Stimulated activated CD8-positive, alpha-beta memory T cell treated with anti-CD3 and anti-CD28 coated beads, Interleukin-12 subunit alpha, Interleukin-12 subunit beta, amount 100 ng/mL, for 24 hours (primary cell): Measurements from ENCODE around the gene C10orf71.

Source experiments
- DNase-seq: peaks from one replicate; pipeline ENCODE4 v3.0.0-alpha.2; 2020; ENCODE audit errors: extremely low read depth

The C10orf71 gene

DNA sequence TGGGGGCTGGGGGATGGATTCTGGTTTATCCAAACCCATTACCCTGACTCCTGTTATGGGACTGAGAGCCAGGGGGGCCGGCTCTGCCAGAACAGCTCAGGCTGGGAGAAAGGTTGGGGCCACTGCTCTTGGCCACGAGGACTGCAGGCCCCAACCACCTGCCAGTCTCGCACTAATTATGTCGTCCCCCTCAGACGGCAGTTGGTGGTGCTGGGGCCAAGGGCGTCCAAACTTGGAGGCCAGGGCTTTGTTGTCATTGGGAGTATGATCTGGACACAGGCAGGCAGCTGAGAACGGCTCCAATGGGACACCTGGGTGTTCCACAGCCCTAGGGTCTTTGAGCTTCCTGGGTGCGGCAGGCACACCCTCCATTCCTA, 62.2 kb downstream of the C10orf71 start:
- DNase-seq, result no peak

DNA sequence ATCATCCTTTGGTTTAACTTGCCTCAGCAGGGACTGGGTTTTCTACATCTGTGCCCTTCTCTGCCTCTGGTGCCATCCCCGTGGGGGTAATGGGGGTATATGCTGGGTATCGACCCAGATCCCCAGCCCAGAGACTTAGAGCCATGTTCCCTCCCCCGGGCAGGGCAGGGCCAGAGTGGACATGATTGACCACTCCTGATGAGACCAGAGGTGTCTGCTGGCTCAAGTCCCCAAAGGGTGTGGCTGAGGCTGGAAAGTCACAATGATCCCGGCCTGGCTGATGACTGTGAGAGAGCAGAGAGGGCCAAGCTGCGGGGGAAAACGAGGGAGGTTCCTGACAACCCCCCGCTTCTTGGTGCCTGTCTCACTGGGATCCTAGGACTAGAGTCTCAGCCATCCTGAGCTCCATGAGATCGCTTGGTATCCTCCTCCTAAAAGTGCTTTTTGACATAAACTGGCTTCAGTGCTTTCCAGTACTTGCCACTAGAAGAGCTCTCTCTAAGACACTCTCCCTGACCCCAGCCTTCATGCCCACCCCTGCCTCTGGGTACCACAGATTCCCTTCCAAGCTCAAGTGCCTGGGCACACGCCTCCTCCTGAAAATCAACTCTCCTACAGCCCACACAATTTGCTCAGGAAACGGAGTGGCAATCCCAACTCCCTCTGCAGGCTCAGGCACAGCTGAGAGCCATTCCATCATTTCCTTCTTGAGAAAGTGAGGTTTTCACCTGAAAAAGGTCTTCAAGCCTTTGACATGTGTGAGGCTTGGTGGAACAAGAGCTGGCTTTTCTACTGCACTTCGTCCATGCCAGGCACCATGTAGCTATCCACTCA, 63.0 kb downstream of the C10orf71 start:
- DNase-seq, result no peak

DNA sequence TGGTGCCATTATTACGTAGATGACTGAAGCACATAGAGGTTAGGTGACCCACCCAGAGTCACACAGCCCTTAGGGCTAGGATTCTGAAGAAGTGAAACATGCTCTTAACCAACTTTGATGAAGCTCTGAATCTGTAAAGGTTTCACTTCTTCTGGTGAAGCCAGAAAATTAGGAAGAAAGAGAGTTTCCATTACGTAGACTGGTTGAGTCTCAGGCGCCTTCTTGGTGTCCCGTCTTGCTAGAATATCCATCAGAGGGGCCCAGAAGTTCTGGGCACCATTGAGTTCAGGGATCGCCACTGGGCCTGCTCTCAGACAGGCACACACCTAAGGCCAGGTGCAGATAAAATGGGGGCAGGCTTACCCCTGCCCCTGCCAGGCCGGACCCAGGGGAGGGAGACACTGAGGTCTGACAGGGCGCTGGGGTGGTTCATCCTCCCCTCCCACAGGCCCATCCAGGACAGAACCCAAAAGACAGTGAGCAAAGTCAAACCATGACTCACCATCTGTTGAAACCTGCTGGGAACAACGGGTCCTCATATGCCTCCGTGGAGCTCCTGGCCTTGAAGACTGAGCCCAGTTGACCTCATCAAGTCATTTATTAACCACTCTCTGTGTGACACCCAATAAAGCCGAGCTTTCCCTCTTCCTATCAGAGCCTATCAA, 63.8 kb downstream of the C10orf71 start:
- DNase-seq, result no peak

DNA sequence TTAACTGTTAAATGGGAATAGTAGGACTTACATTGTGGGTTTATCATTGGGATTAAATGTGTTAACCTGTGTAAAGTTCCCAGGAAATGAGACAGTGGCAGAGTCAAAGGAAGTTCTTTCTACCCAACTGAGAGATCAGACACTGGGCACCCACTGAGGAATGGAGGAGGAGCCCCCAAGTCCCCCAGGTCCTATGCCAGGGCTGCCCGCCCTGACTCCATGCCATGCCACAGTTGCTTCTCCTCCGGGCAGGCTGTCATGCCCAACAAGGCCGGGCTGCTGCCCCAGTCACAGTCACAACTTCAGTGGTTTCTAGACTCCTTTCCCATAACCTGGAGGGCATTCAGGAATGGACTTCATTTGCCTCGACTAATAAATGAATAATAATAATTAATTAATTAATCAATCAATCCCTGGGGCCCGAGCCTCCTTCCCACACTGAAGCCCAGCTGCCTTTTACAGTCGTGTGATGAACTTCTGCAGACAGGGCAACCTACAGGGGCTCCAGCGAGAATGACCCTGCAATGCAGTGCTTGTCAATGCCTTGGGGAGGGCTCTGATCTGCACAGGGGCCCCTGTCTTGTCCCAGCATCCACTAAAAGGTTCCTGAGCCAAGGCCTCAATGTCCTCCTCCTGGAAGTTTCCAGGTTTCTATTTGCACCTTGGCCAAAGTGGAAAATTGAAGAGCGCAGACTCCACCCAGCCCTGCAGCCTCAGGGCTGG, 64.5 kb downstream of the C10orf71 start:
- no peak for DNase-seq

- no peak for DNase-seq
Measured at GRCh38 chr10:49364051-49364450, 65.1 kb downstream of the C10orf71 start.

DNA sequence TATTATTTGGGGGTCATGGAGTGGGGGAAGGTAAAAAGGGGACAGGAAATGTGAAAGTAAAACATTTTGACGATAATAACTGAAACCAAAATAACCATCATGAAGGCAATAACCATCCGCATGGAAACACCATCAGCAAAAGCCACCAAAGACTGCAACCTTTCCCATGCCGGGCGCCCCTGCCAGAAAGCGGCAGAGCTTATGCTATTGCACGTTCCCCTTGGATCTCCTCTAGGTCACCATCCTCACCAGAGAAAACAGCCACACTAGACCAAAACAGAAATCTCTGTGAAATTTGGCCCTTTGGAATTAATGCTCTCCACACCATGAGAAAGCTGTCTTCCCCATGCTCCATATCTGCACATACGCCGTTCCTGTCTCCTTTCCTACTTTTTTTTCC, 65.8 kb downstream of the C10orf71 start:
- no peak for DNase-seq

GRCh38 chr10:49365275-49365674, 66.3 kb downstream of the C10orf71 start:
- DNase-seq, result no peak

- no peak for DNase-seq
Measured at GRCh38 chr10:49365675-49366415, 66.9 kb downstream of the C10orf71 start.

DNA sequence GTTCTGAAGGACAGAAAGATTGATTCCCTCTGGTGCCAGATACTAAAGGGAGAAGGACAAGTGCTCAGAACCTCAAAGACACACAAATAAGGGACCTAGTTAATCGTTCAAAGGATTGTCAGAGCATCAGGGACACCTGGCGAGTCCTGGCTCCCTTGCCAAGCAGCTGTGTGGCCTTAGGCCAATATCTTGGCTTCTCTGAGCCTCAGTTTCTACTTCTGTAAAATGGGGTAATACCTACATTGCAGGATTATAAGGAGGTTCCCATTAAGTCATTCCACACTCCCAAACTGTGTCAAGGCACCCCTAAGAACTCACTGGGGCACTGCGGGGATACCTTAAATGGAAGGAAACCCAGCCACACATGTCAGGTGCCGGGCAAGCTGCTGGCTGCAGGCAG, 67.5 kb downstream of the C10orf71 start:
- no peak for DNase-seq

GRCh38 chr10:49367600-49367999, 68.6 kb downstream of the C10orf71 start:
- DNase-seq, result no peak

GRCh38 chr10:49368256-49368655, 69.3 kb downstream of the C10orf71 start:
- no peak for DNase-seq

- no peak for DNase-seq
Measured at GRCh38 chr10:49369216-49370162, 70.5 kb downstream of the C10orf71 start.

DNA sequence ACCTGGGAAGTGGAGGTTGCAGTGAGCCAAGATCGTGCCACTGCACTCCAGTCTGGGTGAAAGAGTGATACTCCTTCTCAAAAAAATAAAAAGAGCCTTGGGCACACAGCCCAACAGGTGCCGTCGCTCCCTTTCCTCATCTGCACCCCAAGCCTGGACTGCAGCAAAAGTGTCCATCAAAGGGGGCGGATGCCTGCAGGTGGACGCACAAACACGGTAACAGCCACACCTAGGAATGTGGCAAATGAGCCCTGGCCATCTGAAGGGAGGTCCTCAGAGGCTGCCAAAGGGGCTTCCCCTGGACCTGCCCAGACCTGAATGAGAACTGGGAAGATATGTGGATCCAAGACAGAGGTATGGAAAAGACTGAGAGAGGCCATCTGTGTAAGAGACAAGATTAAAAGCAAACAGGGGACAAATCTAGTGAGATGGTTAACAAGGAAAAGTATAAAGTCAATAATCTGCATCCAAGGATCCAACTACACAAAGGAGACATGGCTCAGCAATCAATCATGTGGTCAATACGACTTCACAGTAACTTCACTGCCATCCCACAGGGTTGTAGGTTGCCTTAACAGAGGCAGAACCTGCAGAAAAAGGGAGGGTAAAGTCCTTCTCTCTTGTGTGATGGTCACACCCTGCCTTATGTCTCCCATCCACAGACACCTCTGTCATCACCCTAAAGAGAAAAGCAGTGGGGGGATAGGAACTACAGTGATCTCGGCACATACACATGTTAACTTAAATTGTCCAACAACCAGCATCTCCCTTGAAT, 71.5 kb downstream of the C10orf71 start:
- DNase-seq, result no peak

- DNase-seq, result no peak
Measured at GRCh38 chr10:49371967-49372366, 73.0 kb downstream of the C10orf71 start.

DNA sequence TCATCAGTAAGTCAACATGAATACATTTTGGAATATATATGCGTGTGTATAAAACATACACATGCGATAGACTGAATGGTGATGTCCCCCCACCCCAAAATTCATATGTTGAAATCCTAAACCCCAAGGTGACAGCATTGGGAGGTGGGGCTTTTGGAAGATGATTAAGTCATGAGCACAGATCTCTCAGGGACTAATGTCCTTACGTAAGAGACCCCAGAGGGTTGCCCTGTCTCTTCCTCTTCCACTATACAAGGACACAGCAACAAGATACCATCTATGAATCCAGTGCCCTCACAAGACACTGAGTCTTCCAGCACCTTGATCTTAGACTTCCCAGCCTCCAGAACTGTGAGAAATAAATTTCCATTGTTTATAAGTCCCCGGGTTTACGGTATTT, 74.4 kb downstream of the C10orf71 start:
- no peak for DNase-seq

DNA sequence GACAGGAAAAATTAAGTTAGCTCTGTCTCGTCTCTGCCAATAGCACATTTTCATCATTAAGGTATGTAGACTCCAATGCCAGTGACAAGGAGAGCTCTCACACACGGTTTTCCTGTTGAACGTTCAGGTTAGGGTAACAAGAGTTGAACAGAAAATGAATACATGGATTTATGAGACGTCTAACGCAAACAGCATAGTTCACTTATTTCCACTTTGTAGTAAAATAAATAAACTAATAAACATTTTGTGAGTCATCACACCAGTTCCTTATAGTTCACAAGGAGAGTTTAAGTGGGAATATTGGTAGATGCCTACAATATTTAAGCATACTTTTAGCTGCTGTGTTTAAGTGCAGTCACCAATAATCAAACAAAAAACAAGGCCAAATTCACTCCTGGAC, 75.8 kb downstream of the C10orf71 start:
- no peak for DNase-seq

DNA sequence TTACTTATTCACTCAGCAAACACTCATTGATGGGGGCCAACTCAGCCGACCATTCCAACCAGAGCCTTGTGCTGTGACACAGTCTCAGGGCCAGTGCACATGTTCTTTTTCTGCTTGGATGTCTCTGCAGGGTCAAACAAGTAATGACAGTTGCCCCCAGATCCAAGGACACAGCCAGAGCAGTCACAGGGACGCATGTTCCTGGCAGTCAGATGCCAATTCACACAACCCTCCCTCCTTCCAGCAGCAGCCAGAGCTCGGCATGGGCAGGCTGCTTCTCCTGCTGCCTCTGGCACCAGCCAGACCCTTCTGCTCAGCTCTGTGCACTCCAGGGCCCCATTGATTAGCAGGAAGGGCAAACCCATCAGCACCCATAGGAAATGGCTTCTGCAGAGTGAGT, 76.6 kb downstream of the C10orf71 start:
- no peak for DNase-seq
